Gastroesophageal sphincter (tissue), 4 donors: ENCODE results near the gene LRRC10. TPM values are rescaled to one million over a fixed set of nuclear protein-coding genes. Genes with fewer than 3 reads are reported as not detected.

Source experiments
- ATAC-seq: fragments of 150-250 bp; one replicate; pipeline ENCODE4 v1.9.1; 2016; ENCODE audit warnings: mild to moderate bottlenecking, moderate library complexity
- H3K27ac ChIP-seq, 4 donors: fragments of 200-600 bp; sonication (generic) in 3 of 4; 1 replicate in 3 of 4; 2 replicates in 1 of 4; pipeline ENCODE4 v1.5.1; 2016 to 2019
- H3K27me3 ChIP-seq: fragments of 200-600 bp; sonication (generic); one replicate; pipeline ENCODE4 v1.5.1; 2019
- H3K36me3 ChIP-seq, 2 donors: fragments of 200-600 bp; sonication (generic); one replicate each; pipeline ENCODE4 v1.5.1; 2019; ENCODE audit warnings: control low read depth in 1 of 2
- H3K4me1 ChIP-seq, 3 donors: fragments of 200-600 bp; sonication (generic); 1 replicate in 2 of 3; 2 replicates in 1 of 3; pipeline ENCODE4 v1.5.1; 2016 to 2019; ENCODE audit warnings: control low read depth in 2 of 3
- H3K4me3 ChIP-seq, 2 donors: fragments of 200-600 bp; sonication (generic); one replicate each; pipeline ENCODE4 v1.5.1; 2019; ENCODE audit warnings: mild to moderate bottlenecking in 1 of 2, moderate library complexity in 1 of 2
- H3K9me3 ChIP-seq, 3 donors: fragments of 200-600 bp; sonication (generic); one replicate each; pipeline ENCODE4 v1.5.1; 2017 to 2019; ENCODE audit warnings: control low read depth in 2 of 3
- EP300 ChIP-seq: sonication (generic); formaldehyde crosslinking; IDR thresholded peaks from one replicate; pipeline ENCODE4 v1.6.1; 2017; ENCODE audit warnings: antibody characterized with exemption, mild to moderate bottlenecking
- POLR2A ChIP-seq, 2 donors: fragments of 450-650 bp; IDR thresholded peaks; one replicate each; pipeline ENCODE4 v1.6.1; 2017; ENCODE audit warnings: antibody characterized with exemption in 2 of 2, mild to moderate bottlenecking in 2 of 2, moderate library complexity in 1 of 2
- POLR2AphosphoS5 ChIP-seq: sonication (generic); formaldehyde crosslinking; IDR thresholded peaks from one replicate; pipeline ENCODE4 v1.6.1; 2017; ENCODE audit warnings: antibody characterized with exemption
- WGBS, 2 donors: methylation state at CpG; one replicate each; pipeline ENCODE4 v1.1.5; 2018; ENCODE audit warnings: low coverage in 1 of 2; 5-methylcytosine and 5-hydroxymethylcytosine counted together
- total RNA-seq, 4 donors: library from RNA; depleted of rRNA; stranded (reverse); fragments of >200 nt; gene quantifications; one replicate each; pipeline ENCODE4 v1.1.0, GENCODE V29; 2016
- TF ChIP-seq, protein P1 (sequence below), 4 experiments: fragments of 200-600 bp in 2 of 4; fragments of 450-650 bp in 2 of 4; sonication (generic) in 1 of 4; IDR thresholded peaks; one replicate each; pipeline ENCODE4 v1.5.1; 2017 to 2019; ENCODE audit warnings: antibody characterized with exemption in 4 of 4, mild to moderate bottlenecking in 2 of 4, moderate library complexity in 2 of 4

LRRC10 gene
- total RNA-seq, 4 donors from 2014 or later: not detected

- ATAC-seq: no peak
- no peaks in the 10 kb centered on the region for H3K27me3 ChIP-seq
- H3K4me1 ChIP-seq: no peaks in the 10 kb centered on the region
- no peak overlapping the region for H3K27ac ChIP-seq
- TF ChIP-seq EP300 (no peak), POLR2A (IDR thresholded peaks at IDR 0.05) (no peak), POLR2AphosphoS5 (no peak)
- TF ChIP-seq, protein P1, sequence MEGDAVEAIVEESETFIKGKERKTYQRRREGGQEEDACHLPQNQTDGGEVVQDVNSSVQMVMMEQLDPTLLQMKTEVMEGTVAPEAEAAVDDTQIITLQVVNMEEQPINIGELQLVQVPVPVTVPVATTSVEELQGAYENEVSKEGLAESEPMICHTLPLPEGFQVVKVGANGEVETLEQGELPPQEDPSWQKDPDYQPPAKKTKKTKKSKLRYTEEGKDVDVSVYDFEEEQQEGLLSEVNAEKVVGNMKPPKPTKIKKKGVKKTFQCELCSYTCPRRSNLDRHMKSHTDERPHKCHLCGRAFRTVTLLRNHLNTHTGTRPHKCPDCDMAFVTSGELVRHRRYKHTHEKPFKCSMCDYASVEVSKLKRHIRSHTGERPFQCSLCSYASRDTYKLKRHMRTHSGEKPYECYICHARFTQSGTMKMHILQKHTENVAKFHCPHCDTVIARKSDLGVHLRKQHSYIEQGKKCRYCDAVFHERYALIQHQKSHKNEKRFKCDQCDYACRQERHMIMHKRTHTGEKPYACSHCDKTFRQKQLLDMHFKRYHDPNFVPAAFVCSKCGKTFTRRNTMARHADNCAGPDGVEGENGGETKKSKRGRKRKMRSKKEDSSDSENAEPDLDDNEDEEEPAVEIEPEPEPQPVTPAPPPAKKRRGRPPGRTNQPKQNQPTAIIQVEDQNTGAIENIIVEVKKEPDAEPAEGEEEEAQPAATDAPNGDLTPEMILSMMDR (IDR thresholded peaks at IDR 0.05): no peak
- no peaks in the 10 kb centered on the region for H3K9me3 ChIP-seq
- no peak overlapping the region for H3K4me3 ChIP-seq
- H3K36me3 ChIP-seq: no peaks in the 10 kb centered on the region
- WGBS, 2 donors: 51 to 60% methylated on average over 1 to 13 of the region's 13 CpGs
Measured at GRCh38 chr12:69623970-69624369, 13.3 kb upstream of the LRRC10 start.

DNA sequence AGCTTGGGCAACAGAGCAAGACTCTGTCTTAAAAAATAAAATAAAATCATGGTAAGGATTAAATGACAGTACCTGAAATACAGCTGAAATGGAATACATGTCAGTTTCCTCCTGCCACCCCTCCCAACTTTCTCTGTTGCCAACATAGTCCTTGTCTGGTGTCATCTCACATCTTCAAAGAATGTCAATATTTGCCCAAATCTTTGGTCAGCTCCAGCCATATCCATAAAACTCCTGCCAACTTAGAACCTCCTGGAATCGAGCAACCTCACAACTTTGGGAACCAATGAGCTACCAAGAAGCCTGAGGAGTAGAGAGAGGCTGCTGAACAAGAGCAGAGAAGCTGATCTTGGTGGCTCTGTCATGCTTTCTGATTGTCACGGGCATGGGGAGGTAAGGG, 10.8 kb upstream of the LRRC10 start:
- WGBS, 2 donors: 83 to 91% methylated on average over 1 to 2 of the region's 2 CpGs
- TF ChIP-seq, protein P1 (IDR thresholded peaks at IDR 0.05): no peak
- TF ChIP-seq POLR2A (IDR thresholded peaks at IDR 0.05): no peak
- TF ChIP-seq POLR2AphosphoS5: no peak
- no peak for TF ChIP-seq EP300
- Histone ChIP-seq H3K27me3 (no peaks in the 10 kb centered on the region), H3K4me1 (no peaks in the 10 kb centered on the region), H3K27ac (no peak overlapping the region), H3K9me3 (no peaks in the 10 kb centered on the region), H3K4me3 (no peak overlapping the region), H3K36me3 (no peaks in the 10 kb centered on the region)
- no peak for ATAC-seq

GRCh38 chr12:69620921-69621320, 10.2 kb upstream of the LRRC10 start:
- no peak for ATAC-seq
- H3K4me1 ChIP-seq: no peaks in the 10 kb centered on the region
- H3K27me3 ChIP-seq: no peaks in the 10 kb centered on the region
- 58 to 100% methylated on average over 1 to 2 of the region's 2 CpGs for WGBS, 2 donors
- H3K9me3 ChIP-seq: no peaks in the 10 kb centered on the region
- H3K4me3 ChIP-seq: no peak overlapping the region
- TF ChIP-seq, protein P1 (IDR thresholded peaks at IDR 0.05): no peak
- TF ChIP-seq EP300: no peak
- no peak for TF ChIP-seq POLR2A (IDR thresholded peaks at IDR 0.05)
- TF ChIP-seq POLR2AphosphoS5: no peak
- H3K27ac ChIP-seq: no peak overlapping the region
- H3K36me3 ChIP-seq: no peaks in the 10 kb centered on the region

DNA sequence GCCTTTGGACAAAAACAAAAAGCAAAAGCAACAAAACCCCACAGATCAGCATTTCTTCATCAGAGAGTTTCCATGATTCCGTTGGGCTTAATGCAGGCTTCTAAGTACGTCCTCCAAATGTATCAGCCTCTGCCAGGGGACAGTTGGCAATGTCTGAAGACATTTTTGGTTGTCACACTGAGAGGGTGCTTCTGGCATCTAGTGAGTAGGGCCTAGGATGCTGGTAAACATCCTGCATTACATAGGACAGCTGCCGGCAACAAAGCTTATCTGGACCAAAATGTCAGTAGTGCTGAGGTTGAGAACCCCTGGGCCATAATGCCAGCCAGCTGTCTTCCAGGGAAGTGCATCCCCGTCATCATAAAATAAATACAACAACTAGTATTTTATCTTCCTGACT, 9.4 kb upstream of the LRRC10 start:
- H3K36me3 ChIP-seq: no peaks in the 10 kb centered on the region
- no peak overlapping the region for H3K27ac ChIP-seq
- H3K4me1 ChIP-seq: no peaks in the 10 kb centered on the region
- WGBS, 2 donors: 29 to 76% methylated on average over 1 to 3 of the region's 4 CpGs
- H3K27me3 ChIP-seq: no peaks in the 10 kb centered on the region
- TF ChIP-seq, protein P1 (IDR thresholded peaks at IDR 0.05): no peak
- TF ChIP-seq POLR2AphosphoS5 (no peak), EP300 (no peak), POLR2A (IDR thresholded peaks at IDR 0.05) (no peak)
- ATAC-seq: no peak
- H3K4me3 ChIP-seq: no peak overlapping the region
- no peaks in the 10 kb centered on the region for H3K9me3 ChIP-seq

DNA sequence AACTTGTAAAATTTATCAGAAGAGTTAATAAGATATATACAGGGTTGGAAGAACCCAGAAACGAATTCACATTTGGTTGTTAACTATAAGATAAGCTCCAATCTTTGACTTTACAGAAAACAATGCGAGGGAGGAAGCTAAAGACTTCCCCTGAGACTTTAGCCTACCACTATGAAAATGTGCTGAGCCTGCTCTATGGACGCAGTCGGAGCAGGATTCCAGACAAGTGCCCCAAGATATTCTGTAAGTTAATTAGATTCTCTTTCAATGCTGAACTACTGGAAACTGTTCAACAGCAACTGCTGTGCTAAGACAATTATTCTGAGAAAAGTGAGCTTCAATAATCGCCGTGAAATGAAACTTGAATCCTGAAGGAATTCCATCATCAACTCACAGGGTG, 8.3 kb upstream of the LRRC10 start:
- Histone ChIP-seq H3K36me3 (no peaks in the 10 kb centered on the region), H3K4me1 (no peaks in the 10 kb centered on the region), H3K4me3 (no peak overlapping the region), H3K27me3 (no peaks in the 10 kb centered on the region), H3K27ac (no peak overlapping the region), H3K9me3 (no peaks in the 10 kb centered on the region)
- TF ChIP-seq POLR2AphosphoS5: no peak
- no peak for TF ChIP-seq EP300
- TF ChIP-seq, protein P1 (IDR thresholded peaks at IDR 0.05): no peak
- TF ChIP-seq POLR2A (IDR thresholded peaks at IDR 0.05): no peak
- 56 to 70% methylated on average over 6 of the region's 6 CpGs for WGBS, 2 donors
- no peak for ATAC-seq
